Measurements from ENCODE around the gene RBKS.
"Not testable (repeated sequence)": the region's sequence is repeated elsewhere in the genome, so short reads cannot be mapped to it uniquely, and the experiment has no call there.

RBKS gene

DNA sequence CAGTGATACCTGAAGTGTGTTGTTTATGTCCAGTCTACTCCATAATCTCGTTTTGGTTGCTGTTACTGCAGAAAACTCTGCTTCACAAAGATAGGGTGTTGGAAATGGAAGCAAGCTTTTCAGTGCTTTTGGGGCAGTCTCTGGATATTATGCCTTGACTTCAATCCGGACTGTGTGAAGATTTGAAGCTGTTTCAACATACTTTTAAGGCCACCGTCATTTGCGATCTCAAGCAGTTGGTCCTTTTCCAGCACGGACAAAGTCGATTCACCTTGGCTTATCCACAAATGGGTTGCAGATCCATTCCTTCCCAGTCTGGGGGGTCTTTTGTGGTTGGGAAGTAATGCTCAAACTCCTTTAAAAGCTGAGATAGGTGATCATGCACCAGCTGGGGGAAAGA, 20.4 kb downstream of the RBKS start:
- no peak for DNase-seq

DNA sequence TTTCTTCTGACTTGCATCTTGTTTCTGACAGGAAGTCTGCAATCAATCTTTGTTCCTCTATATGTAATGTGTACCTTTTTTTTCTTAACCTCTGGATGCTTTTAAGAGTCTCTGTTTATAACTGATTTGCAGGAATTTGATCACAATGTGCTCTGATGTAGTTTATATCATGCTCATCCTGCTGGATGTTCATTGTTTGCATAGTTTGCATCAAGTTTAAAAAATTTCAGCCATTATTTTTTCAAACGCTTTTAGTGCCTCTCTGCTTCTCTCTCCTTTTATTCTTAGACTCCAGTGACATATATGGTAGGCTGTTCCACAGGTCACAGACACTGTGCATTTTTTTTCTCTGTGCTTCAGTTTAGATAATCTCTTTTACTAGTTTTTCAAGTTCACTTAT, 23.9 kb downstream of the RBKS start:
- no peak for DNase-seq

DNA sequence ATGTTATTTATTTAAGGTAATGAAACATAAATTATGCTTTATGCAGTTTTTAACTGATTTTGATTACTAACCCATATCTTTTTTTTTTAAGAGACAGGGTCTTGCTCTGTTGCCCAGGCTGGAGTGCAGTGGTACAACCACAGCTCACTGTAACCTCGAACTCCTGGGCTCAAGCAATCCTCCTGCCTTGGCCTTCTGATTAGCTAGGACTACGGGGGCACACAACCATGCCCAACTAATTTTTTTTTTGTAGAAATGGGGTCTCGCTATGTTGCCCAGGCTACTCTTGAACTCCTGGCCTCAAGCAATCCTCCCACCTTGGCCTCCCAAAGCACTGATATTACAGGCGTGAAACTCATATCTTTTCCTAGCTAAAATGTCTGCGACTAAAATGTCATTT, 26.2 kb downstream of the RBKS start:
- DNase-seq, result not testable (repeated sequence)

DNA sequence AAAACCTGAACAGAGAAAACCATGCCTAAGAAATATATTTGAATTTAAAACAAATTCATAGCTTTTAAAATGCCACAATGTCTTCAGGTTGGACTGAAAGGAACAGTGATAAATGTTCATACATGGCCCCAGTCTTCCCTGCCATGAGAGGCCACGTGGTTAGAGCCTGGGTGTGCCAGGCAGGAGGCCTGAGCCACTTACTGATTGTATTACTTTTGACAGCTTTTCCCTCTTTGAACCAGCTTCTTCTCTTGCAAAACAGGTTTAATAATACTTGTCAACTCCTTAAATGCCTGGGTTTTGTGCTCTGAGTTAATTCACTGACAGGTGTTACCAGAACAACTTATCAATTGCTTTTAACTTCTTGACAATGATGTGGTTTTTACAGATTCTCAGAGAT, 27.0 kb downstream of the RBKS start:
- DNase-seq, result no peak

DNA sequence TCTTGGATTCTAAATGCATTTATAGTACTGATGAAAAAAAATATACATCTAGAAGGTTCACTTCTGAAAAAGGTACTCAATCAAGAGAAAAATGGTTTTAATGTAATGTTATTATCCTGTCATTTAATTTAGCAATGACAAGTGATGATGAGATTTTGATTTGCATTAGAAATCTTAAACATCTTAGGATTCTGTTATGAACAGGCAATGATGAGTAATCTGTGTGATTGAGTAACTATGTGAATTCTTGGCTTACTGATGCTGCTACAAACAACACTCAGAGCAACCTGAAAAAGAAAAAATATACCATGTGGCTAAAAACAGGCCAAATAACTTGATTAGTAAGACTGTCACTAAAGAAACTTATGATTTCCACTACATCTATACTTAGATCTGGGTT, 30.1 kb downstream of the RBKS start:
- DNase-seq, result no peak

DNA sequence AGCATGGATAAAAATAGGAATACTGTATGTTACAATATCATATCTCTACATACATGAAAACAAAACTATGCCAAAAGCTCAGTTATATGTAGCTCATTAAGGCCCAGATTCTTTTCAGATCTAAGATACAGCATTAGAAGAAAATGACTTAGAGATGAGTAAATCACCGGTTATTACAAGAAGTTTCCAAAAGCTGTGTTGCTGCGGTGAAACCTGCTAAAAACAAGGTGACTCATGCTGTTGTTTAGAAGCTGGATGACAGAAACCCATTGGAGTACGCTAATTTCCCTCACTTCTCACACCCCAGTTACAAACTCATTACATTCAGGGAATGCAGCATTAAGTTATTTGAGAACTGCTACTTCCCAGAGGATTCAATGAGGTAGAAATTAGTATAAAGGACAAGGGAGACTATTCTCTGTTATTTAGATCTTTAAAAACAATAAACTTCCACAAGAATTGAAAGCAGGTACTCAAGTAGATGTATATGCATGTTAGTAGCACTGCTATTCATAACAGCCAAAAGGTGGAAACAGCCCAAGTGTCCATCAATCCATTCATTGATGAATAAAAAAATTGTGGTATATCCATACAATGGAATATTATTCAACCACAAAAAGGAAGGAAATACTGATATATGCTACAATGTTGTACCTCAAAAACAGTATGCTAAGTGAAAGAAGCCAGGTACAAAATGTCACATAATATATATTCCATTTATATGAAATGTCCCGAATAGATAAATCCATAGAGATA, 32.6 kb downstream of the RBKS start:
- no peak for DNase-seq

DNA sequence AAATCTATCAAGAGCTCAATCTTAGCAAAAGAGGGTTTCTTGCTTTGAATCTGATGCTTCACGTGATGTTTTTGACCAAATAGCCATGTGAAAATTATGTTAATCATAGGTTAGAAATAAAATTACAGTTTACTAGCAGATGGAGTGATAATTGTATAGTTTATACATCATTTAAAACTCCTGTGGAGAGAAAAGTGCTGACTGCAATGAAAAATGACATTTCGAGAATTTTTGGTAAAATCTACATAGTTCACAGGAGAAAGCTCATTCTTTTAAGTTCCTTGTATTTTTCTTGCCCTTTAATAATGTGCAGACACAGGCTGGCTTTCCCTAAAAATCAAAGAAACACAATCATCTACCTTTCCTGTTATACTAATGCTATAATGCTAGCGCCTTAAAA, 33.2 kb downstream of the RBKS start:
- DNase-seq, result no peak

DNA sequence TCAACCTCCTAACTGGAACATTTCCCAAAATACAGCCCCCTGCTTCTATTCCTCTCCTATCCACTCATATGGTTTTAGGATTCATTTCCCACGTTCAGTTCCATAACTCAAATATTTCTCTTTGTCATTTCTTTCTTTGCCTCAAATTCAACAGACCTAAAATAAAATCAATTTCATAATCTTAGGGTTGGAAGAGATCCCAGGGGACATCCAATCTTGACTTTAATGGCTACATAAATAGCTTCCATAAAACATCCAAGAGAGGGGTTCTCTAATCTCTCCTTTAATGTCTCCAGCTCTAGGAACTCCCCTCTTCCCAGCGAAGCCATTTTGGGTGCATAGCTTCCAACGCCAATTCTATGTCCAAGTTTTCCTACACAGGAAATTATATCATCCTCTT, 33.8 kb downstream of the RBKS start:
- no peak for DNase-seq

DNA sequence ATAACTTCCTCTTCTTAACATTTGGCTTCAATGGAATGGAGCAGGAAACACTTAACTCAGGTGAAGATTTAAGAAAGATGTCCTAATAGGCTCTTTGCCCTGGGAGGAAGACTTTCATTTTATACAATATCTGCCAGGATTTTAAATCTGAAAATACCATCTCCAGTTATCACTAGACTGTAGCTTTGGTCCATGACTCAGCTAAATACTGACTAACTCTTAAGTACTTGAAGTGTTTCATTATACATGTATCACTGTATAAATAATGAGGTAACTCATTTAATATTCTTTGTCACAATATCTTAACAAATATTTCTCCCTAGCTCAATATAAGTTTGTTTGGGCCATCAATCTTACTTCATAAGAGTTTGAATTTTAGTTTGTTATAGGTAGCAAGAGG, 34.7 kb downstream of the RBKS start:
- DNase-seq, result no peak

DNA sequence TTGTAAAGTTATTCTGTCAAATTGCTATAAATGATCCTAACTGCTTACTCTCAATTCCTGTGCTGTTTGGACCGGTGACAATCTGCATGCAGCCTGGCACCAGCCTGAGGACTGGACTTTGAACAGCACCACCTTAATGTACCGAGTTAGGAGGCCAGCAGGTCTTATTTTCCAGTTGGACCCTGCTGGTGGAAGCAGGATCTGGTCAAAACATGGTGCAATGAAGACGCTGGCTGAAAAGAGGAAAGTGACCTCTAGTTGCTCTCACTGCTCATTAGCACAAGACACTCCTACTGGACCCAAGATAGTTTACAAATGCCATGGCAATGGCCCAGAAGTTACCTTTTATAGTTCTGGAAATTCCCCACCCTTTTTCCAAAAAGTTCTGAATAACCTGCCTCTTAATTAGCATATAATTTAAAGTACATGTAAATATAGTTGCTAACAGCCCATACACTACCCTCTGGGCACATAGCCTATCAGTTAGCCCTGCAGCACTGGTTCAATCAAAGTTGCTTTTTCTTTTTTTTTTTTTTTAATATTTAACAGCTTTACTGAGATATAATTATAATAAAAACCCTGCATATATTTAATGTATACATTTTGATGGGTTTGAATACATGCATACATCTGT, 35.8 kb downstream of the RBKS start:
- no peak for DNase-seq

DNA sequence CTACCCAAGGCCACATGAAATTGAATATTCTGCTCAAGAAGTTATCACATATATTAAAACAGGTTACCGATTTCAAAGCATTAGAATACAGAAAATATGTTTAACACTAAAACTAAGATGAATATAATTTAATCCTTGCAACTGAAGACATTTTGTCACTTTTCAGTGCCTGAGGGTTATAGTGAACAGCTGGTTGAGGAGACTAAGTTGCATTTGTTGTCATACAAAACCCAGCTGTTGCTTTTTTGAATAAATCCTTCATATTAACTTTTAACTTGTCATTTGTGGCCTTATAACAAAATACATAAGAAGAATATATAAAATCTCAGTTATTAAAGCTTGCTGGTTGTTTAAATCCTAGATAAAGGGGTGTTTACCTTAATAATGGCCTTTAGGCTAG, 37.5 kb downstream of the RBKS start:
- no peak for DNase-seq

DNA sequence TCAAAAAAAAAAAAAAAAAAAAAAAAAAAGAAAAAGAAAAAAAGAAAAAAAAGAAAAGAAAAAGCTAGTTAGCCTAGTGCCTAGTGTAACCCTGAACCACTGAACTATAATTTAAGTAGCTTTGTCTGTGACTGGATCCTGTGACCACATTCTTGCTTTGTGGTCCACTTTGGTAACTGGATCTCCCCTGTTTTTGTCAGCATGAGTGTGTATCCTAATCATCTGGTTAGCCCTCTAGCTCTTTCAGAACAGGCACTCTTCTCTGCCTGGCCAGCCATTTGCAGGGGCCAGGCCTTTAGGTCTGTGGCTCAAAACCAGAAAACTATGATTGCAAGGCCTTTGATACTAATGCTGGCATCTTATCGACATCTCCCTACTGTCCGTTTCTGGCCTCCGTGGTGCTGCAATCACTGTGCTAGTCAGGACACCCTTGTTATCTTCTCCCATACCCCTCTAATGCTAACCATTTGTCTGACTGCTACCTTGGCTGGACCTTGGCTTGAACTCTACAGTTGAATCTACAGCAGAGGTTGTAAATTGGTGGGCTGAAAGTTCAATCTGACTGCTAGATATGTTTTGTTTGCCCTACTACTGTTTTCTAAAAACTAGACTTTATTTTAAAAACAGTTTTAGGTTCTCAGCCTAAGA, 40.5 kb downstream of the RBKS start:
- DNase-seq, result no peak

DNA sequence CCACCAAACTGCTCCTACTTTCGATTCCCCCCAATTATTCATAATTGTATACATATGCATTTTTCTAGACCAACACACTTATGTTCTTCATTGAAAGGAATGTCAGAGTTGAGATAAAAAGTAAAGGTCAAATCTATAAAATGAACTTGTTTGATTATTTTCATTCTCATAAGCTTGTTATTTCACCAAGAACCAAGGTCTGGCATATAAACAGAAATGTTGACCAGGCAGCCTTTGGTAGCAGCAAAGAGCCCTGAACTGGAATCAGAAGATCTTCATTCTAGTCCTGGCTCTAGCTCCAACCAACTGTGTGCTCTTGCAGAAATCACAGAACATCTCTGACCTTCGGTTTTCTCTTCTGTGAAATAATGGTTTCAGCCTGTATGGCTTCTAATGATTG, 42.9 kb downstream of the RBKS start:
- no peak for DNase-seq

DNA sequence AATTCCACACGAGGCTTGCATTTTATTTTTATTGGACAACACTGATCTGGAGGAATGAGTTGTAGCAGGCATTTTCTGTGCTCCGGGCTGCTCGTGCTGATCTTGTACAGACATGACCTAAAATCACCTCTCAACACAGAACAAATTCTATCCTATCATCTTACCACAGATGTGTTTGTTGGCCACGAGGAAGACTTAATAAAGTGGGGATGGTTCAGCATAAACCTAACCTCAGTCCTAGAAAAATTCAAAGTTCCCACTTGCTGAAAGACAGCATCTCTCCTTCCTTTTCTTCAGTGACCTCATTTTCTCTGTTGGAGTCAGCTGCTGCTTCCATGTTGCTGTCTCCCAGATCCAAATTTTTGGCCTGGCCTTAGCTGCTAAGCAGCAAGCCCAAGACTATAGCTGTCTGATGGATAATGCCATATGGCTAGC, 45.3 kb downstream of the RBKS start:
- DNase-seq, result no peak

DNA sequence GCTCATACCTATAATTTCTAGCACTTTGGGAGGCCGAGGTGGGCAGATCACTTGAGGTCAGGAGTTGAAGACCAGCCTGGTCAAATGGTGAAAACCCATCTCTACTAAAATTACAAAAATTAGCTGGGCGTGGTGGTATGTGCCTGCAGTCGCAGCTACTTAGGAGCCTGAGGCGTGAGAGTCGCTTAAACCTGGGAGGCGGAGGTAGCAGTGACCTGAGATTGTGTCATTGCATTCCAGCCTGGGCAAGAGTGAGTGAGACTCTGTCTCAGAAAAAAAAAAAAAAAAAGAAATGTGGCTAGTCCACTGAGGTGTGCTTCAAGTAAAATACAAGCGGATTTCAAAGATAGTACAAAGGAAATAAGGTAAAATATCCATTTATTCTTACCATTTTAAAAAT, 46.2 kb downstream of the RBKS start:
- DNase-seq, result no peak

DNA sequence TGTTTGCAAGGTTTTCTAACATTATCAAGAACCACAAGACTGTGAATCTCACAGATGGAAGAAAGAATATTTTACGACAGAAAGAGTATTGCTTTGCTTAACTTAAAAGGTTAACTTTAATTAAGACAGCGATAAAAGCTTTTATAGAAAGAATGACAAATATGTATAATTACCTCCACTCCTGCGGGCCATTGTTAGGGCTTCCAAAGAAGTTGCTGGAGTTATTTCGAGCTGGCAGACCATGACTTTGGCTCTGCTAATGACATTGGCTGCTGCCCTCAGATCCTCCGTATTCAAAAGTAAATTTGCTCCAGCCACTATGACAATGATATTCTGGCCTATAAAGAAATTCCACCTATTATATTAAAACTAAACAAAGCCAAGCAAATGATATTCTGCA, 47.3 kb downstream of the RBKS start:
- no peak for DNase-seq

DNA sequence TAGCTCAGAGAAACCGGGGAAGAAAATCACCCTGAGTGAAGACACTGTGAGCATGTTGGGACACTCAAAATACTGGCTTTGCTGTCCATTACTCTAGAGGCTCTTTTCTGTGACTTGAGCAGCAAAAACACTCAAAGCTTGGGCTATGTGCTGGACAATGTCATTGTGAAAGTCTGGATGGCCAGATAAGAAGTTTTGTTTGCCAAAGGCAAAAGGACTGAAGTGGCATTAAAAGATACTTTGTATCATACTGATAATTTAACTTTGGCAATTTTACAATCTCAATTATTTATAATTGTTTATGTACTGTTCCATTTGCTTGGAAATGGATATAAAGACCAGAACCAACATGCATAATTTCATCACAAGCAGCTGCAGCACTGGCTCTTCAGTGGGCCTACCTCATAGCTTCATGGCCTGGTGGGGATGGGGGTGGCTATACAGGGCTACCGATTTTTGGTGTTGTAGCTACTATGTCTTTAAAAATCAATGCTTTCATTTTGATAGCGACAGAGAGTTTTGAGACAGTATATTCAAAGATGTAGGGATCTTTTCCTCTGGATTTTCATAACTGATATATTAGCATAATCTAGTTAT, 51.1 kb downstream of the RBKS start:
- DNase-seq, result no peak

DNA sequence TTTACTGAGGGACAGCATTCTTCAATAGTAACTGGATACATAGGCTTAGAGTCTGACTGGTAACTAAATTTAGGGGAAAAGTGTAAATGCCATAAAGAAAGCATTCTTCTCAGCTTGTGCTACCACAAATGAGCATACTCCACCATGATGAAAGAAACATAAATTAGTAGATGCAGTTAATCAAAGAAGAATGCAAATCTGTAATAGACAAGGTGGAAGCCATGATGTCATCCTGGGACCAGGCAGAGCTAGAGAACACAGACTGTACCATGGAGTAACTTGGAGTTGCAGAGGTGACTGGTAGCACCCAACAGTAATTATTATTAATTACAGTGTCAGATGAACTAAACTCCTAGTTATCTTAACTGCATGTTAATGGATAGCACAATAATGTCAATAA, 51.7 kb downstream of the RBKS start:
- no peak for DNase-seq

DNA sequence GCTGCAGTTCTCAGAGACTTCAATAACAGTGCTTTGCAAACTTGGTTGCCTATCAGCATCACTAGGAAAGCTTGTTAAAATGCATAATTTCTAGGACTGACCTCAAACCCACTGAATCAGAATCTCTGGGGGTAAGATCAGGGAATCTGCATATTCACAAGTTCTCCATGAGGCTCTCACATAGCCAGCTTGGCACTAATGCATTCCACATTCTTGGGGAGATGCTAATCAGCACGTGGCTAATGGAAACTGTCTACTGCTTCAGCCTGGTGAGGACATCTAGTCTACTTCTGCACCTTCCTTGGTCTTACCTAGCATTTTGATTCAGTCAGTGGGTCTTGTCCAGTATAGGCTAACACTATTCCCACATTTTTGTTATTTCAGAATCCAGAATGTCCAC, 56.3 kb downstream of the RBKS start:
- DNase-seq, result no peak

DNA sequence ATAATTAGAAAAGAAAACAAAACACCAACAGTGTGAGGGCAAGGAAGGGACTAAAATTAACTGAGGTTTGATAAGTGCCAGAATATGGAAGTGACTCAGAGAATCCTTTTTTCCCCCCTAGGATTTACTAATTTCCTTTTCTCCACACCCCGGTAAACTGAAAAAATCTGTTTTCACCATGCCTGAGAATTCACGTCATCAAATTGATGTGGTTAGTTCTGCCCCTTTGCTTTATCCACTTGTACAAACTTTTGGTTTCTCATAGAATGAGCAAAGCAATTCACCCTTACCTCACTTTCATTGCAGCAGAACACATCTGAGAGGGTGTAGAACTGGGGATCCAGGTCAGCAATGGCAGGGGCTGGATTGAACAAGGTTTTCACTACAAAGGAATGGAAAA, 57.8 kb downstream of the RBKS start:
- no peak for DNase-seq

DNA sequence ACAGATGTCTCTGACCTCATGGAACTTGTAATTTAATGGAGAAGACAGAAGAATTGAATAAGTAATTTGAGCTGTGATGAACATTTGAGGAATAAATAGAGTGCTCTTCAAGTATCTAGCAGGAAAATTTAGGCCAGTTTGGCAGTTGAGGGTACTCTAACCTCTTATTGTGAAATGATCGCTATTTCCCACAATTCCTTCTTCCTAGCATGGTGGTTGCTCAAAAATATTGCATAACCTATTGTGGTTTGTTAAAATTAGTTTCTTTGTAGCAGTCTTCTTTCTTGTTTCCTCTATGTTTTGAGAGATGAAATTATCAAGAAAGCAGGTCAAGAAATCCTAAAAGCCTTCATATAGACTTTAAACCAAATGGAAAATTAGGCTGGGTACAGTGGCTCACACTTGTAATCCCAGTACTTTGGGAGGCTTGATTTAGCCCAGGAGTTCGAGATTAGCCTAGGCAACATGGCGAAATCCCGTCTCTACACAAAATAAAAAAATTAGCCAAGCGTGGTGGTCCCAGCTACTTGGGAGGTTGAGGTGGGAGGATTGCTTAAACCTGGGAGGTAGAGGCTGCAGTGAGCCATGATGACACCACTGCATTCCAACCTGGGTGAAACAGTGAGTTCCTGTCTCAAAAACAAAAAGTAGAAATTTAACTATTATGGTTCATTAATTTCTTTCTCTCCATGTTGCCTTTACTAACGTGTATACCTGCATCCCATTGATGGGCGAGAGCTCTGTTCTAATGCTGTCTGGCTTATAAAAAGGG, 58.7 kb downstream of the RBKS start:
- DNase-seq, result no peak

DNA sequence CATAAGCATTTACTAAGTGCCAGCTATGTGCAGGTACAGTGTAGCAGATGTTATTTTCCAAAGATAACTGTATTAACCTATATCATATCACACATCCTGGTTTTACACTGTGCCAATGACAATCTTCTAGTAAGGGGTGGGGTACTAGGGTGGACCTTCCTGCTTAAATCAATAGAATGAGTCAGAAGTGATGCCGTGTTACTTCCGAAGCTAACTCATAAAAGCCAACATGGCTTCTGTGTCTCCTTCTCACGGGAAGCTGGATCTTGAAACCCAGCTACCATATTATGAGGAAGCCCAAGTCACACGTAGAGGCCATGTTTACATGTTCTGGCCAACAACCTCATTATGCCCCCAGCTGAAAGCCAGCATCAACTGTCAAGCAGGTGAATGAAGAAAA, 59.5 kb downstream of the RBKS start:
- no peak for DNase-seq

DNA sequence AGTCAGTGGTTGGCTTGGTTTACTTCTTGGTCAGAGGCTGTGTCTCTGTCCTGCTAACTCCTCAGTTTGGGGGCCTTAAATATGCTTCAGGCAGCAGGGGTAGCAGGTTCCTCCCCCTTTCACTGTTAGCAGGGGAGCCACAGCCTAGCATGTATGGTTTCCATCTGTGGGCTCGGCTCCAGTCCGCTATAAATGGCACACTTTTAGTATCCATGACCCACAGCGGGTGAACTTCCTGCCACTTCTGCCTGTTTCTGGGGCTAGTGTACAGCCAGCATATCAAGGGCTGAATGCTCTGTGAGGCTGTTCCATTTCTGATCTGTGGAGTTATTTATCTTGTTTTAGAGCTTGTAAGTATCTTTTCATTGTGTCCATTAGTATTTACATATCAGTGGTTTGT, 60.4 kb downstream of the RBKS start:
- no peak for DNase-seq

All from NCI-H510A (cell line).